Heart right ventricle (tissue), 16 donors: ENCODE results near the gene ZNF485. TPM values are rescaled to one million over a fixed set of nuclear protein-coding genes. Genes with fewer than 3 reads are reported as not detected.
A peak's percentile ranks its signal among the peaks of the same experiment; 100 is the strongest.
"Not testable (repeated sequence)": the region's sequence is repeated elsewhere in the genome, so short reads cannot be mapped to it uniquely, and the experiment has no call there.

Source experiments
- ATAC-seq, 8 donors: fragments of 200-7000 bp; cut with Tn5 transposase; one replicate each; pipeline ENCODE4 v1.9.1; 2020; ENCODE audit warnings: mild to moderate bottlenecking in 8 of 8, moderate library complexity in 8 of 8, moderate number of reproducible peaks in 1 of 8
- DNase-seq, 2 donors: peaks; one replicate each; pipeline ENCODE4 v3.0.0-alpha.2; 2020
- H3K27ac ChIP-seq, 10 donors: fragments of 200-600 bp; sonication (generic) in 2 of 10; one replicate each; pipeline versions ENCODE4 v1.5.0 to v1.8.0; 2020 to 2022; ENCODE audit warnings: mild to moderate bottlenecking in 3 of 10
- H3K27me3 ChIP-seq, 7 donors: fragments of 200-600 bp; one replicate each; pipeline ENCODE4 v1.8.0; 2021 to 2022; ENCODE audit warnings: mild to moderate bottlenecking in 2 of 7
- H3K36me3 ChIP-seq, 9 donors: fragments of 200-600 bp; sonication (generic) in 1 of 9; one replicate each; pipeline versions ENCODE4 v1.5.0 to v1.8.0; 2020 to 2022; ENCODE audit warnings: mild to moderate bottlenecking in 2 of 9
- H3K4me1 ChIP-seq, 9 donors: fragments of 200-600 bp; sonication (generic) in 1 of 9; one replicate each; pipeline versions ENCODE4 v1.5.0 to v1.8.0; 2020 to 2022; ENCODE audit warnings: mild to moderate bottlenecking in 4 of 9
- H3K4me3 ChIP-seq, 10 donors: fragments of 200-600 bp; sonication (generic) in 2 of 10; one replicate each; pipeline versions ENCODE4 v1.5.0 to v1.8.0; 2020 to 2022; ENCODE audit warnings: mild to moderate bottlenecking in 7 of 10, moderate library complexity in 2 of 10
- H3K9me3 ChIP-seq, 11 donors: fragments of 200-600 bp in 10 of 11; sonication (generic) in 2 of 11; one replicate each; pipeline versions ENCODE4 v1.5.0 to v1.8.0; 2013 to 2022; ENCODE audit warnings: mild to moderate bottlenecking in 2 of 11, control low read depth in 1 of 11, moderate library complexity in 1 of 11
- WGBS, 2 donors: extraction: QIAGEN DNeasy Blood & Tissue Kit; methylation state at CpG; one replicate each; pipeline ENCODE4 v1.1.7; 2013; ENCODE audit warnings: inconsistent platforms in 1 of 2; 5-methylcytosine and 5-hydroxymethylcytosine counted together
- intact Hi-C, 10 donors: fragments of 100-400 bp; cut with DNase I; formaldehyde crosslinking; loops; one replicate each; pipeline versions ENCODE4 v1.11.1 to v1.14.2; 2022
- polyA plus RNA-seq, 2 donors: library from polyadenylated mRNA; stranded (reverse); fragments of 200-250 nt; gene quantifications; one replicate each; pipeline ENCODE4 v1.2.3, GENCODE V29; 2013
- total RNA-seq, 10 donors: library from RNA; stranded (reverse); fragmentation: NEBNext Ultra II Directional in 3 of 10; extraction: Animal tissue kit (Norgen Biotek cat#: 25700) in 3 of 10; gene quantifications; one replicate each; pipeline versions ENCODE4 v1.2.1 to v1.2.4, GENCODE V29; 2021 to 2023
- TF ChIP-seq, protein P1 (sequence below), 9 donors: fragments of 200-600 bp; sonication (generic) in 2 of 9; IDR thresholded peaks; one replicate each; pipeline versions ENCODE4 v1.5.0 to v1.8.0; 2021 to 2022; ENCODE audit warnings: antibody characterized with exemption in 9 of 9, mild to moderate bottlenecking in 5 of 9, moderate library complexity in 1 of 9
- donor health status: Arrhythmogenic right ventricular cardiomyopathy.
- donor health status: ischemic (EF 13 %, LVEDD 7.1; RV severe dilation, severe dysfunction).
- donor health status: healthy with polysubstance abuse.
- donor health status: DM: no; HTN: yes; CAD: no.
- donor health status: DM: no; HTN: no; CAD: no.
- donor health status: ischemic (EF 25% LVEDD 6.9; RV normal size, moderate dysfunction).
- donor health status: ischemic (EF 25% LVEDD 5.7; RV mildly dilated, moderate dysfunction).
- donor health status: healthy.
- donor health status: DM: yes; HTN: yes; CAD: no.
- donor health status: Ischemic cardiomyopathy.
- donor health status: ischemic (EF 35%, LVEDD 5.7; RV mildly dilated, moderate dysfunction).
- donor health status: nonischemic (EF 11% LVEDD 7.7; RV severe dilation, severe dysfunction).
- donor health status: DM: yes; HTN: yes; CAD: no.
- donor health status: PGD.
- donor health status: ischemic (EF 29% LVEDD 5.4; RV normal size, mild dysfunction).
- donor health status: nonischemic (EF 23%, LVEDD 6.1; RV moderate dilation, normal function).

ZNF485 gene
- total and polyA plus RNA-seq, 12 donors: 0.81 to 2.3 (median 1.5) TPM

DNA sequence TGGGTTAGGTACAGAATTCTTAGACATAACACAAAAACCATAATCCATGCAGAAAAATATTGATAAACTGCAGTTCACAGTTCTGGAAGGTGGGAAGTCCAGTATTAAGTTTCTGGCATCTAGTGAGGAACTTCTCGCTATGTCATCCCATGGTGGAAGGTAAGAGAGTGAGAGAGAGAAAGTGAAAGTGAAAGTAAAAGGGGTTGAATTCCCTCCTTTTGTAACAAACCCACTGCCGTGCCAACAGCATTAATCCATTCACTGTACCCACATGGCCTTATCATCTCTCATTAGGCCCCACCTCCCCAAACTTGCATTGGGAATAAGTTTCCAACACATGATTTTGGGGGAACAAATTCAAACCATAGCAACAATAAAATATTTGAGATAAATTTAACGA is 17.1 kb downstream of the ZNF485 start:
- ATAC-seq (no peak), DNase-seq (no peak)
- Histone ChIP-seq H3K36me3 (no peaks in the 10 kb centered on the region), H3K27ac (no peak overlapping the region), H3K27me3 (no peaks in the 10 kb centered on the region), H3K9me3 (peaks cover 0 to 47% (median 0%) of the 10 kb centered on the region in 11 donors), H3K4me1 (peaks cover 0 to 6% (median 0%) of the 10 kb centered on the region in 9 donors), H3K4me3 (peak overlapping the region in 8 of 10 donors; percentile 9 to 44 (median 31))
- TF ChIP-seq, protein P1, sequence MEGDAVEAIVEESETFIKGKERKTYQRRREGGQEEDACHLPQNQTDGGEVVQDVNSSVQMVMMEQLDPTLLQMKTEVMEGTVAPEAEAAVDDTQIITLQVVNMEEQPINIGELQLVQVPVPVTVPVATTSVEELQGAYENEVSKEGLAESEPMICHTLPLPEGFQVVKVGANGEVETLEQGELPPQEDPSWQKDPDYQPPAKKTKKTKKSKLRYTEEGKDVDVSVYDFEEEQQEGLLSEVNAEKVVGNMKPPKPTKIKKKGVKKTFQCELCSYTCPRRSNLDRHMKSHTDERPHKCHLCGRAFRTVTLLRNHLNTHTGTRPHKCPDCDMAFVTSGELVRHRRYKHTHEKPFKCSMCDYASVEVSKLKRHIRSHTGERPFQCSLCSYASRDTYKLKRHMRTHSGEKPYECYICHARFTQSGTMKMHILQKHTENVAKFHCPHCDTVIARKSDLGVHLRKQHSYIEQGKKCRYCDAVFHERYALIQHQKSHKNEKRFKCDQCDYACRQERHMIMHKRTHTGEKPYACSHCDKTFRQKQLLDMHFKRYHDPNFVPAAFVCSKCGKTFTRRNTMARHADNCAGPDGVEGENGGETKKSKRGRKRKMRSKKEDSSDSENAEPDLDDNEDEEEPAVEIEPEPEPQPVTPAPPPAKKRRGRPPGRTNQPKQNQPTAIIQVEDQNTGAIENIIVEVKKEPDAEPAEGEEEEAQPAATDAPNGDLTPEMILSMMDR (IDR thresholded peaks at IDR 0.05): no peak
- intact Hi-C loops: no loop called here
- 58 to 65% methylated on average over 3 of the region's 3 CpGs for WGBS, 2 donors

DNA sequence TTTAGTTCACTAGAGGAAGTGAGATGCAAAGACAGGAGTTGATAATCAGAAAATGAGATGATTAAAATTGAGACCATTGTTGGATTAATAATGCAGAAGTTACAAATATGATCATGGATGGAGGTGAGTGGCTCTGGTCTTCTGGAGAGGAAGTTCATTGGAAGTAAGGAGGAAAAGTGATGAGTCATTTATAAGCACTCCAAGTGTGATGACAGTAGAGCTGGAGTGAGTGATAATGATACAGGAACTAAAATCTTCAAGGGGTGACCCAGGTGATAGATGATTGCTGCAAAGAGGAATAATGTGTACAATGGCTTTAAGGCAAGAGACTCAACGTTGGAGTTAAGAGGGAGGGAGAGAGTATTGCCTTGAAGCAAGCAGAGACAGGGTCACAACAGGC is 21.7 kb downstream of the ZNF485 start:
- WGBS, 2 donors: 24 to 48% methylated on average over 1 of the region's 1 CpG
- no peaks in the 10 kb centered on the region for H3K27me3 ChIP-seq
- intact Hi-C loops: no loop called here
- no peak for DNase-seq
- no peak overlapping the region for H3K27ac ChIP-seq
- ATAC-seq: no peak
- peaks cover 0 to 9% (median 0%) of the 10 kb centered on the region in 11 donors for H3K9me3 ChIP-seq
- H3K4me3 ChIP-seq: no peak overlapping the region
- TF ChIP-seq, protein P1 (IDR thresholded peaks at IDR 0.05): no peak
- no peaks in the 10 kb centered on the region for H3K36me3 ChIP-seq
- H3K4me1 ChIP-seq: no peaks in the 10 kb centered on the region

DNA sequence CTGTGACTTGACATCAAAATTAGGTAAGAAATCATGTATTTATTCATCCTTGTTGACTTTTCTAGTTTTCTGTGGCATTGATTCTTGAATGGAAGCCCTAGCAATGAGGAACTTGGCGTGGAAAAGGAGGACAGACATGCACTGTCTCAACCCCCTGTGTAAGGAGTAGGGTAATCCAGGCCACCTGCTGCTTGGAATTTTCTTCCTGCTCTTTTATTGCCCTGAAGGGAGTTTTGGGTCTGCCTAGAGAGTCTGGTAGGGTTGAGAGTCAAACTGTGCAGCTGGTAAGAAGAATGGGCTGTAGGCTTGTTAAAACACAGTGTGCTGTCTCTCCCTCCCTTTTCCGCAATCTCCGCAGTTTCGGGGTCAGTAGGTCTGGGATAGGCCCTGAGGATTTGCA is 22.7 kb downstream of the ZNF485 start:
- DNase-seq (no peak), ATAC-seq (no peak)
- no peak overlapping the region for H3K4me3 ChIP-seq
- intact Hi-C loops: no loop called here
- 92 to 95% methylated on average over 4 of the region's 4 CpGs for WGBS, 2 donors
- no peaks in the 10 kb centered on the region for H3K4me1 ChIP-seq
- no peaks in the 10 kb centered on the region for H3K27me3 ChIP-seq
- TF ChIP-seq, protein P1 (IDR thresholded peaks at IDR 0.05): no peak
- H3K36me3 ChIP-seq: no peaks in the 10 kb centered on the region
- no peak overlapping the region for H3K27ac ChIP-seq
- peaks cover 0 to 17% (median 0%) of the 10 kb centered on the region in 11 donors for H3K9me3 ChIP-seq

DNA sequence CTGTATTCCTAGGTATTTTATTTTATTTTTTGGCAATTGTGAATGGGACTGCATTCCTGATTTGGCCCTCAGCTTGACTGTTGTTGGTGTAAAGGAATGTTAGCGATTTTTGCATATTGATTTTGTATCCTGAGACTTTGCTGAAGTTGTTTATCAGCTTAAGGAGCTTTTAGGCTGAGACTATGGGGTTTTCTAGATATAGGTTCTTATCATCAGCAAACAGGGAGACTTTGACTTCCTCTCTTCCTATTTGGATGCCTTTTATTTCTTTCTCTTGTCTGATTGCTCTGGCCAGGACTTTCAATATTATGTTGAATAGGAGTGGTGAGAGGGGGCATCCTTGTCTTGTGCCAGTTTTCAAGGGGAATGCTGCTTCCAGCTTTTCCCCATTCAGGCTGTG is 29.6 kb downstream of the ZNF485 start:
- peaks cover 0 to 63% (median 0%) of the 10 kb centered on the region in 11 donors for H3K9me3 ChIP-seq
- H3K27ac ChIP-seq, ATAC-seq, DNase-seq, intact Hi-C loops, H3K4me3 ChIP-seq, H3K36me3 ChIP-seq, H3K4me1 ChIP-seq, H3K27me3 ChIP-seq: not testable (repeated sequence)
- 45 to 55% methylated on average over 1 of the region's 1 CpG for WGBS, 2 donors

DNA sequence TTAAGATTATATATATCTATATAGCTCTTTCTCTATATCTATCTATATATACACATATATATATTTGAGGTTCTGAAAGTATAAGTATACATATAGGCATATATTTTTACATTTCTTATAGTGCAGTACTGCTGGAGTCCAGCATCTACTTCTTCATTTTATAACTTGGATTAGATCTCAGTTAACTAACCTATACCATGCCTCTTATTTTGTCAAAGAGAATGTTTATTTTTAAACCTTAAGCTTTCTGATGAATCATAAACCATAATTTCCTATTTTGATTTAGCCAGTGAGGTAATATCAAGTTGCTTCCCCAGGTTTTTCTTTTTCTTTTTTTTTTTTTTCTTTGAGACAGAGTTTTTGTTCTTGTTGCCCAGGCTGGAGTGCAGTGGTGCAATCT is 34.4 kb downstream of the ZNF485 start:
- Histone ChIP-seq H3K9me3 (peaks cover 0 to 88% (median 39%) of the 10 kb centered on the region in 11 donors), H3K27ac (no peak overlapping the region)
- intact Hi-C loops: no loop called here

More for the DNA sequence above, 34.4 kb downstream of the ZNF485 start:
- no peak overlapping the region for H3K4me3 ChIP-seq
- no peaks in the 10 kb centered on the region for H3K27me3 ChIP-seq
- ATAC-seq (no peak), DNase-seq (no peak)
- peaks cover 7 to 42% (median 31%) of the 10 kb centered on the region in 9 donors for H3K36me3 ChIP-seq
- no peaks in the 10 kb centered on the region for H3K4me1 ChIP-seq
- TF ChIP-seq, protein P1 (IDR thresholded peaks at IDR 0.05): no peak
